ENCODE results near the gene GPR108.
A peak's percentile ranks its signal among the peaks of the same experiment; 100 is the strongest.
"Not testable (repeated sequence)": the region's sequence is repeated elsewhere in the genome, so short reads cannot be mapped to it uniquely, and the experiment has no call there.

Gene GPR108

GRCh38 chr19:6708913-6709312 lies 28.5 kb downstream of the GPR108 start:
- not testable (repeated sequence) for H3K36me3 Mint-ChIP-seq (ENCODE audit: insufficient read depth); ATAC-seq (replicated peaks); DNase-seq; H3K9me3 Mint-ChIP-seq
- Mint-ChIP-seq H3K4me3 (peak overlapping the region in 1 of 2 donors; percentile 13), H3K4me1 (ENCODE audit: low read depth in 2 of 2) (peaks cover 10 to 20% of the 10 kb centered on the region in 2 donors), H3K27me3 (peaks cover 39 to 41% of the 10 kb centered on the region in 2 donors), H3K27ac (peak overlapping the region in 1 of 2 donors; percentile 20)

GRCh38 chr19:6708346-6708745 lies 29.0 kb downstream of the GPR108 start:
- no peak overlapping the region for H3K4me3 Mint-ChIP-seq
- peak overlapping the region in 1 of 2 donors; percentile 68 for H3K27ac Mint-ChIP-seq
- H3K27me3 Mint-ChIP-seq: peaks cover 39 to 41% of the 10 kb centered on the region in 2 donors
- peaks cover 10 to 20% of the 10 kb centered on the region in 2 donors for H3K4me1 Mint-ChIP-seq (ENCODE audit: low read depth in 2 of 2)
- H3K9me3 Mint-ChIP-seq: no peaks in the 10 kb centered on the region
- ATAC-seq (replicated peaks) (no peak), DNase-seq (no peak)
- no peaks in the 10 kb centered on the region for H3K36me3 Mint-ChIP-seq (ENCODE audit: insufficient read depth)

GRCh38 chr19:6707658-6708018 lies 29.7 kb downstream of the GPR108 start:
- Mint-ChIP-seq H3K9me3 (no peaks in the 10 kb centered on the region), H3K4me1 (ENCODE audit: low read depth in 2 of 2) (peaks cover 10 to 20% of the 10 kb centered on the region in 2 donors), H3K27me3 (peaks cover 39 to 41% of the 10 kb centered on the region in 2 donors), H3K36me3 (ENCODE audit: insufficient read depth) (no peaks in the 10 kb centered on the region), H3K27ac (peak overlapping the region in 1 of 2 donors; percentile 68), H3K4me3 (no peak overlapping the region)
- ATAC-seq (replicated peaks): no peak
- DNase-seq: no peak

- no peak overlapping the region for H3K27ac Mint-ChIP-seq
- peaks cover 39 to 41% of the 10 kb centered on the region in 2 donors for H3K27me3 Mint-ChIP-seq
- no peak overlapping the region for H3K4me3 Mint-ChIP-seq
- ATAC-seq (replicated peaks): no peak
- H3K4me1 Mint-ChIP-seq (ENCODE audit: low read depth in 2 of 2): peaks cover 10 to 20% of the 10 kb centered on the region in 2 donors
- no peaks in the 10 kb centered on the region for H3K36me3 Mint-ChIP-seq (ENCODE audit: insufficient read depth)
- no peaks in the 10 kb centered on the region for H3K9me3 Mint-ChIP-seq
- no peak for DNase-seq
These were observed 30.2 kb downstream of the GPR108 start for GRCh38 chr19:6707011-6707657.

GRCh38 chr19:6706633-6706958 lies 30.8 kb downstream of the GPR108 start:
- Mint-ChIP-seq H3K4me3 (no peak overlapping the region), H3K36me3 (ENCODE audit: insufficient read depth) (no peaks in the 10 kb centered on the region), H3K27ac (no peak overlapping the region), H3K9me3 (no peaks in the 10 kb centered on the region), H3K27me3 (peaks cover 39 to 41% of the 10 kb centered on the region in 2 donors), H3K4me1 (ENCODE audit: low read depth in 2 of 2) (peaks cover 10 to 20% of the 10 kb centered on the region in 2 donors)
- ATAC-seq (replicated peaks) (no peak), DNase-seq (no peak)

- peaks cover 10 to 18% of the 10 kb centered on the region in 2 donors for H3K4me1 Mint-ChIP-seq (ENCODE audit: low read depth in 2 of 2)
- H3K27me3 Mint-ChIP-seq: peaks cover 35 to 37% of the 10 kb centered on the region in 2 donors
- H3K4me3 Mint-ChIP-seq: no peak overlapping the region
- H3K36me3 Mint-ChIP-seq (ENCODE audit: insufficient read depth): no peaks in the 10 kb centered on the region
- no peak for DNase-seq
- no peak overlapping the region for H3K27ac Mint-ChIP-seq
- ATAC-seq (replicated peaks): no peak
- H3K9me3 Mint-ChIP-seq: no peaks in the 10 kb centered on the region
These were observed 31.3 kb downstream of the GPR108 start for GRCh38 chr19:6705931-6706632.

- Mint-ChIP-seq H3K27ac (no peak overlapping the region), H3K36me3 (ENCODE audit: insufficient read depth) (peaks cover 3% of the 10 kb centered on the region), H3K4me3 (no peak overlapping the region), H3K4me1 (ENCODE audit: low read depth in 2 of 2) (peaks cover 0 to 4% of the 10 kb centered on the region in 2 donors), H3K9me3 (no peaks in the 10 kb centered on the region), H3K27me3 (no peaks in the 10 kb centered on the region)
- ATAC-seq (replicated peaks): no peak
- DNase-seq: no peak
These were observed 36.6 kb downstream of the GPR108 start for GRCh38 chr19:6700586-6701316.

- Mint-ChIP-seq H3K27ac (no peak overlapping the region), H3K9me3 (no peaks in the 10 kb centered on the region), H3K4me1 (ENCODE audit: low read depth in 2 of 2) (peaks cover 0 to 4% of the 10 kb centered on the region in 2 donors), H3K4me3 (no peak overlapping the region), H3K36me3 (ENCODE audit: insufficient read depth) (peaks cover 3% of the 10 kb centered on the region), H3K27me3 (no peaks in the 10 kb centered on the region)
- DNase-seq: no peak
- ATAC-seq (replicated peaks): no peak
These were observed 37.4 kb downstream of the GPR108 start for GRCh38 chr19:6699935-6700334.

- H3K27ac Mint-ChIP-seq: no peak overlapping the region
- no peak for ATAC-seq (replicated peaks)
These were observed 40.1 kb downstream of the GPR108 start for GRCh38 chr19:6697291-6697690.

GRCh38 chr19:6696239-6696820 lies 41.0 kb downstream of the GPR108 start:
- Mint-ChIP-seq H3K4me3 (no peak overlapping the region), H3K4me1 (ENCODE audit: low read depth in 2 of 2) (peaks cover 0 to 7% of the 10 kb centered on the region in 2 donors), H3K9me3 (no peaks in the 10 kb centered on the region), H3K36me3 (ENCODE audit: insufficient read depth) (peaks cover 3% of the 10 kb centered on the region), H3K27me3 (no peaks in the 10 kb centered on the region), H3K27ac (no peak overlapping the region)
- DNase-seq: no peak
- no peak for ATAC-seq (replicated peaks)

More at GRCh38 chr19:6697291-6697690, 40.1 kb downstream of the GPR108 start:
- peaks cover 3% of the 10 kb centered on the region for H3K36me3 Mint-ChIP-seq (ENCODE audit: insufficient read depth)
- no peaks in the 10 kb centered on the region for H3K9me3 Mint-ChIP-seq
- H3K4me1 Mint-ChIP-seq (ENCODE audit: low read depth in 2 of 2): peaks cover 0 to 5% of the 10 kb centered on the region in 2 donors
- DNase-seq: no peak
- no peak overlapping the region for H3K4me3 Mint-ChIP-seq
- no peaks in the 10 kb centered on the region for H3K27me3 Mint-ChIP-seq

GRCh38 chr19:6694147-6694815 lies 43.1 kb downstream of the GPR108 start:
- Mint-ChIP-seq H3K27ac (no peak overlapping the region), H3K4me1 (ENCODE audit: low read depth in 2 of 2) (peaks cover 0 to 7% of the 10 kb centered on the region in 2 donors), H3K27me3 (no peaks in the 10 kb centered on the region), H3K4me3 (no peak overlapping the region), H3K36me3 (ENCODE audit: insufficient read depth) (peaks cover 3% of the 10 kb centered on the region), H3K9me3 (no peaks in the 10 kb centered on the region)
- no peak for DNase-seq
- no peak for ATAC-seq (replicated peaks)

GRCh38 chr19:6693681-6694080 lies 43.7 kb downstream of the GPR108 start:
- DNase-seq (no peak), ATAC-seq (replicated peaks) (no peak)
- peaks cover 0 to 7% of the 10 kb centered on the region in 2 donors for H3K4me1 Mint-ChIP-seq (ENCODE audit: low read depth in 2 of 2)
- H3K9me3 Mint-ChIP-seq: peaks cover 0 to 1% of the 10 kb centered on the region in 2 donors
- H3K27me3 Mint-ChIP-seq: no peaks in the 10 kb centered on the region
- peaks cover 3% of the 10 kb centered on the region for H3K36me3 Mint-ChIP-seq (ENCODE audit: insufficient read depth)
- H3K27ac Mint-ChIP-seq: no peak overlapping the region
- H3K4me3 Mint-ChIP-seq: no peak overlapping the region

- no peak overlapping the region for H3K4me3 Mint-ChIP-seq
- peaks cover 0 to 2% of the 10 kb centered on the region in 2 donors for H3K9me3 Mint-ChIP-seq
- no peak for ATAC-seq (replicated peaks)
- H3K4me1 Mint-ChIP-seq (ENCODE audit: low read depth in 2 of 2): peaks cover 0 to 8% of the 10 kb centered on the region in 2 donors
- H3K27me3 Mint-ChIP-seq: no peaks in the 10 kb centered on the region
- DNase-seq: no peak
- H3K36me3 Mint-ChIP-seq (ENCODE audit: insufficient read depth): peaks cover 3% of the 10 kb centered on the region
- H3K27ac Mint-ChIP-seq: no peak overlapping the region
These were observed 44.3 kb downstream of the GPR108 start for GRCh38 chr19:6693056-6693471.

All from effector memory CD8-positive, alpha-beta T cell (primary cell).